Prostate gland (tissue), 2 donors: ENCODE data around the gene ZC2HC1C. TPM values are rescaled to one million over a fixed set of nuclear protein-coding genes. Genes with fewer than 3 reads are reported as not detected.
A peak's percentile ranks its signal among the peaks of the same experiment; 100 is the strongest.

Experiments used
- DNase-seq: peaks from one replicate; pipeline ENCODE4 v3.0.0-alpha.2; 2019; ENCODE audit warnings: low spot score
- H3K27ac ChIP-seq, 2 donors: fragments of 200-600 bp; sonication (generic); 2 replicates each; pipeline ENCODE4 v1.5.1; 2017 to 2019
- H3K27me3 ChIP-seq: fragments of 200-600 bp; sonication (generic); replicated peaks from 2 replicates; pipeline ENCODE4 v1.5.1; 2019; ENCODE audit not compliant: insufficient read depth
- H3K36me3 ChIP-seq, 2 donors: fragments of 200-600 bp; sonication (generic); 1 replicate in 1 of 2; 2 replicates in 1 of 2; pipeline versions ENCODE4 v1.5.1 to v1.8.1; 2017 to 2019
- H3K4me1 ChIP-seq: fragments of 200-600 bp; sonication (generic); replicated peaks from 2 replicates; pipeline ENCODE4 v1.5.1; 2019
- H3K4me3 ChIP-seq, 2 donors: fragments of 200-600 bp; sonication (generic); 2 replicates each; pipeline ENCODE4 v1.5.1; 2017 to 2019
- H3K9me3 ChIP-seq: fragments of 200-600 bp; sonication (generic); 2 replicates; pipeline ENCODE4 v1.5.1; 2017
- POLR2A ChIP-seq: fragments of 450-650 bp; IDR thresholded peaks from one replicate; pipeline ENCODE4 v1.6.1; 2016; ENCODE audit warnings: antibody characterized with exemption, mild to moderate bottlenecking
- POLR2AphosphoS5 ChIP-seq: sonication (generic); formaldehyde crosslinking; IDR thresholded peaks from one replicate; pipeline ENCODE4 v1.6.1; 2017; ENCODE audit warnings: antibody characterized with exemption
- WGBS: methylation state at CpG from one replicate; pipeline ENCODE4 v1.1.5; 2018; 5-methylcytosine and 5-hydroxymethylcytosine counted together
- intact Hi-C: fragments of 100-400 bp; cut with DNase I; formaldehyde crosslinking; loops from one replicate; pipeline ENCODE4 v1.14.2; 2022
- total RNA-seq, 2 donors: library from RNA; depleted of rRNA; stranded (reverse); fragments of >200 nt; gene quantifications; one replicate each; pipeline ENCODE4 v1.1.0, GENCODE V29; 2016
- TF ChIP-seq, protein P1 (sequence below), 4 experiments: fragments of 200-600 bp in 2 of 4; fragments of 450-650 bp in 2 of 4; sonication (generic) in 2 of 4; IDR thresholded peaks; 1 replicate in 3 of 4; 2 replicates in 1 of 4; pipeline ENCODE4 v1.5.1; 2016 to 2019; ENCODE audit warnings: antibody characterized with exemption in 4 of 4, mild to moderate bottlenecking in 2 of 4, moderate library complexity in 2 of 4

ZC2HC1C gene
- total RNA-seq, 2 donors from 2014 or later = 1.8 to 19.4 TPM

DNA sequence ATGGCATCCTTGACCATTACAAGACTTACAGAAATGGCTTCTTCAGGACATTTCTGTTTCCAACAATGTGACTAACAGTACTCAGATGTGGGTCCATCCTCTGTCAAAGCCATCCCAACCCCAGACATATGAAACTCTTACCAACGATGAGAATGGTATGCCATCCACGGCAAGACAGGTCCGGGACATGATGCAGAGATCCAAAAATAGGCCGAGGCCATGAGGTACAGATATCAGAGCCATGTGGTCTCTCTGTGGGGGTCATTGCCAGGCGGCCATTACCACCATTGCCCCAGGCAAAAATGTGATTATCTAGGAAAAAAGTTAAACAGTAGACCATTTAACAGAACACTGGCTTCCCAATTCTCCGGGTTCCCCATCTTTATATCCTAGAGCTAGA, 27.5 kb downstream of the ZC2HC1C start:
- intact Hi-C loops = no loop called here
- H3K9me3 ChIP-seq = no peaks in the 10 kb centered on the region
- H3K27ac ChIP-seq = no peak overlapping the region
- H3K36me3 ChIP-seq = peaks cover 3 to 6% of the 10 kb centered on the region in 2 donors
- no peak for DNase-seq
- TF ChIP-seq POLR2AphosphoS5 = no peak
- TF ChIP-seq, protein P1, sequence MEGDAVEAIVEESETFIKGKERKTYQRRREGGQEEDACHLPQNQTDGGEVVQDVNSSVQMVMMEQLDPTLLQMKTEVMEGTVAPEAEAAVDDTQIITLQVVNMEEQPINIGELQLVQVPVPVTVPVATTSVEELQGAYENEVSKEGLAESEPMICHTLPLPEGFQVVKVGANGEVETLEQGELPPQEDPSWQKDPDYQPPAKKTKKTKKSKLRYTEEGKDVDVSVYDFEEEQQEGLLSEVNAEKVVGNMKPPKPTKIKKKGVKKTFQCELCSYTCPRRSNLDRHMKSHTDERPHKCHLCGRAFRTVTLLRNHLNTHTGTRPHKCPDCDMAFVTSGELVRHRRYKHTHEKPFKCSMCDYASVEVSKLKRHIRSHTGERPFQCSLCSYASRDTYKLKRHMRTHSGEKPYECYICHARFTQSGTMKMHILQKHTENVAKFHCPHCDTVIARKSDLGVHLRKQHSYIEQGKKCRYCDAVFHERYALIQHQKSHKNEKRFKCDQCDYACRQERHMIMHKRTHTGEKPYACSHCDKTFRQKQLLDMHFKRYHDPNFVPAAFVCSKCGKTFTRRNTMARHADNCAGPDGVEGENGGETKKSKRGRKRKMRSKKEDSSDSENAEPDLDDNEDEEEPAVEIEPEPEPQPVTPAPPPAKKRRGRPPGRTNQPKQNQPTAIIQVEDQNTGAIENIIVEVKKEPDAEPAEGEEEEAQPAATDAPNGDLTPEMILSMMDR (IDR thresholded peaks at IDR 0.05) = no peak
- no peak for TF ChIP-seq POLR2A
- no peaks in the 10 kb centered on the region for H3K4me1 ChIP-seq
- no peaks in the 10 kb centered on the region for H3K27me3 ChIP-seq
- WGBS = 88% methylated on average over 6 of the region's 6 CpGs
- no peak overlapping the region for H3K4me3 ChIP-seq

DNA sequence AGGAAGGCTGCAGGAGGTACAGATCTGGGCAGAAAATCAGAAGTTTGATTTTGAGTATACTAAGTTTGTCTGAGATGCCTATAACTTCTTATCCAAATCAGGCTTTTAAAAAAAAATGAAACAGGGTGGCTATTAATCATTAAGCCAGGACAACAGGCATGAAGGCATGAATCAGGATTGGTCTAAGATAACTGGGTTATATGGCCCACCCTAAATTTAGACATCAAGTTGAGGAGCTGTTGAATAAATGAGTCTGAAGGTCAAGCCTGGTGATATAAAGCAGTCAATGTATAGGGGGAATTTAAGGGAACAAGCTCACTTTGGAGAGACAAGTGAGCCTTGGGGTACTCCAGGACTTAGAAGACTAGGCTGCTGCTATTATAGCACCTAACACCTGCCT, 28.8 kb downstream of the ZC2HC1C start:
- no peak for DNase-seq
- Histone ChIP-seq H3K4me3 (no peak overlapping the region), H3K27me3 (no peaks in the 10 kb centered on the region), H3K4me1 (no peaks in the 10 kb centered on the region), H3K9me3 (no peaks in the 10 kb centered on the region), H3K27ac (no peak overlapping the region), H3K36me3 (peaks cover 3 to 6% of the 10 kb centered on the region in 2 donors)
- intact Hi-C loops = no loop called here
- TF ChIP-seq POLR2AphosphoS5 = no peak
- TF ChIP-seq POLR2A = no peak
- TF ChIP-seq, protein P1 (IDR thresholded peaks at IDR 0.05) = no peak

- no peak for DNase-seq
- no peaks in the 10 kb centered on the region for H3K27me3 ChIP-seq
- H3K4me3 ChIP-seq = no peak overlapping the region
- no peak overlapping the region for H3K27ac ChIP-seq
- TF ChIP-seq, protein P1 (IDR thresholded peaks at IDR 0.05) = no peak
- no peak for TF ChIP-seq POLR2AphosphoS5
- no peak for TF ChIP-seq POLR2A
- WGBS = 54% methylated on average over 1 of the region's 1 CpG
- peaks cover 3 to 6% of the 10 kb centered on the region in 2 donors for H3K36me3 ChIP-seq
- no peaks in the 10 kb centered on the region for H3K4me1 ChIP-seq
- intact Hi-C loops = no loop called here
- no peaks in the 10 kb centered on the region for H3K9me3 ChIP-seq
Observed at GRCh38 chr14:75098682-75099081, 29.2 kb downstream of the ZC2HC1C start.

DNA sequence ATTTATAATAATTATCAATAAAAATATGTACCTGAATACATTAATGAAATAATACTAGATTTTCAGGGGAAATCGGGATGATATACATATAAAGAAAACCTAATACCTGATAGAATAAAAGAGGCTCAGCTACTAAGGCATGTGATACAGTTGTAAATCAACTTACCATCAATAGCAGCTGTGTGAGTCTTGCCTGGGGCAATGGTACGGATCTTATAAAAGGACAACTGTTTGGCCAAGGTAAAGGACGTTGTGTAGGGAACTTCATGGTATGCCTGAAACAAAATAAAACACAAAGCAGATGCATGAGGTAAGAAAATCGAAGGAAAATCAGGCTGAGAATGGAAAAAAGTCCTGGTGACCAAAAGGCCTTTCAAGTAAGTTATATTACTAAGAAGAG, 32.0 kb downstream of the ZC2HC1C start:
- intact Hi-C loops = no loop called here
- H3K9me3 ChIP-seq = no peaks in the 10 kb centered on the region
- no peaks in the 10 kb centered on the region for H3K27me3 ChIP-seq
- H3K27ac ChIP-seq = peak overlapping the region in 1 of 2 donors; percentile 53
- no peaks in the 10 kb centered on the region for H3K4me1 ChIP-seq
- no peak overlapping the region for H3K4me3 ChIP-seq
- WGBS = 38% methylated on average over 4 of the region's 4 CpGs
- peaks cover 0 to 3% of the 10 kb centered on the region in 2 donors for H3K36me3 ChIP-seq
- TF ChIP-seq POLR2AphosphoS5 = no peak
- TF ChIP-seq, protein P1 (IDR thresholded peaks at IDR 0.05) = no peak
- TF ChIP-seq POLR2A = no peak
- DNase-seq = peak; percentile 35

DNA sequence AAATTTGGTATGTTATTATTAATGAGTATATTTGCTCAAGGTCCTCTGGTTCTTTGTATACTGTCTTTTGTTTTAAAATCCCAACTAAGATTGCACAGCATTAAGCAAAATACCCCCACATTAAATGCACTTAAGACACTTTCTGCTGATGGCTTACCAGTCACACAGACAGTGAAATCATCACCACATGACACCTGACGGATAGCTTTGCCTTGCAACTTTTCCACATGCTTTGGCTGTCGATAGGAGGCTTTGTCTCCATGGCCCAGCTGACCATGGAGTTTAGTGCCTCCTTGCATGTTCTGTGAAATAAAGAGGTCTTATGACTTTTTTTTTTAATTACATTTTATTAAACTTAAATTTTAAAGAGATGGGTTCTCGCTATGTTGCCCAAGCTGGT, 37.7 kb downstream of the ZC2HC1C start:
- Histone ChIP-seq H3K4me1 (no peaks in the 10 kb centered on the region), H3K9me3 (no peaks in the 10 kb centered on the region), H3K27ac (no peak overlapping the region), H3K36me3 (peaks cover 5 to 9% of the 10 kb centered on the region in 2 donors), H3K4me3 (no peak overlapping the region), H3K27me3 (no peaks in the 10 kb centered on the region)
- intact Hi-C loops = no loop called here
- no peak for DNase-seq
- WGBS = 78% methylated on average over 3 of the region's 3 CpGs
- TF ChIP-seq POLR2AphosphoS5 = no peak
- TF ChIP-seq POLR2A = no peak
- TF ChIP-seq, protein P1 (IDR thresholded peaks at IDR 0.05) = no peak
